Loucy (cell line): ENCODE measurements around the gene SEL1L.

Experiments
- CTCF ChIP-seq: fragments of 200-600 bp; sonication (generic); conservative IDR thresholded peaks from 2 replicates; pipeline ENCODE4 v1.5.1; 2014; ENCODE audit warnings: mild to moderate bottlenecking, antibody characterized with exemption, low read length
- EZH2phosphoT487 ChIP-seq: fragments of 200-600 bp; IDR thresholded peaks from 2 replicates; pipeline ENCODE4 v1.6.1; 2018; ENCODE audit warnings: antibody characterized with exemption, mild to moderate bottlenecking, moderate library complexity, borderline replicate concordance

GRCh38 chr14:81562818-81563217, 29.2 kb upstream of the SEL1L start:
- TF ChIP-seq CTCF (no peak), EZH2phosphoT487 (no peak)
